HG02623 (cell line): ENCODE data around the gene SNRNP40.
A peak's percentile ranks its signal among the peaks of the same experiment; 100 is the strongest.

ENCODE experiments used
- ATAC-seq: cut with Tn5 transposase; IDR thresholded peaks from one replicate; pipeline ENCODE4 v1.9.1; 2021; ENCODE audit warnings: moderate library complexity; ENCODE audit not compliant: unreplicated experiment

Gene SNRNP40

DNA sequence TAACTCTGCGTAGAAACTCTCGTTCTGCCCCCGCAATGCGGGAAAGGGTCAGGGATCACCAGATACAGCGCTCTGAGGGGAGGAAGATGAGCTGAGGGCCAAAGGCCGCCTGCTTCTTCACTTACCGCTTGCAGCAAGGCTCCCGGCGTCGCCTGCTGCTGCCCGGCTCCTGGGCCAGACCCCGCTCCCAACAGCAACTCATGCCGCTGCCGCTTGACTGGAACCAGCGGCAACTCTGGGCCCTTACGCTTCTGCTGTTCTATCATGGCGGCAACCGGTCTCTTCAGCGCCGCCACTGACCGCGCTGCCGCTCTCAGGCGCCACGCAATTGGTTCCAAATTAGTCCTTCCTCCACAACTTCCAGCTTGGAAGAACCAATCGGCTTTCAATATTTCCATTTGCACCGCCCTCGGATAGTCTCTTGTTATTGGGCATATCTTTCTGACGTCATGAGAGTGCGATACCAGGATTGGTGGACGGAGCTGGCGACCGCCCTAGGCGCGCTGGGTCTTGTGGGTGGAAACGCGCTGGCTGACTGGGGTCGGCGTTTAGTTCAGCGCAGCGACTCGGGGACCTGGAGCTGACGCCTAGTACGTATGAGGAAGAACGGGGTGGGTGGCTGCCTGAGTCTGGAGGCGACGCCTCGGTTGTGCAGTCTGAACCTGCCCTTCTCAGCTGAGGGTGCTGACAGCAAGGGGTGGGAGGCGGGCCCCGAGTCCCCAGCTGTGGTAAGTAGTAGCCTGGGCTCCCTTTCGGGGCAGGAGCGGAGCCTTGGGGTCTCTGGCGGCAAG lies at the start of gene SNRNP40, which contains the start of gene ZCCHC17:
TSS of gene SNRNP40 (minus strand) at position 303 of the 791 bp plus-strand sequence. CDS start at position 266, 37 bp downstream.
TSS of gene ZCCHC17 (plus strand) at position 547 of the 791 bp plus-strand sequence. CDS start 13,067 bp downstream, outside the sequence.
- peak; percentile 95 for ATAC-seq

DNA sequence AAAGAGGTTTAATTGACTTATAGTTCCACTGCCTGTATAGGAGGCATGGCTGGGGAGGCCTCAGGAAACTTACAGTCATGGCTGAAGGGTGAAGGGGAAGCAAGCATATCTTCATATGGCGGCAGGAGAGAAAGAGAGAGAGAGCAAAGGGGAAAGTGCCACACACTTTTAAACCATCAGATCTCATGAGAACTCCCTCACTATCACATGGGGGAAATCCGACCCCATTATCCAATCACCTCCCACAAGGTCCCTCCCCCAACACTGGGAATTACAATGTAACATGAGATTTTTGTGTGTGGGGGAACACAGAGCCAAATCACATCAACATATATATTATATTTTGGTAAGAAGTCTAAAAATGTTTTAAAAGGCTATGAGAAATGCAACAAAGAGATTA lies 49.0 kb upstream of the SNRNP40 start:
- no peak for ATAC-seq

DNA sequence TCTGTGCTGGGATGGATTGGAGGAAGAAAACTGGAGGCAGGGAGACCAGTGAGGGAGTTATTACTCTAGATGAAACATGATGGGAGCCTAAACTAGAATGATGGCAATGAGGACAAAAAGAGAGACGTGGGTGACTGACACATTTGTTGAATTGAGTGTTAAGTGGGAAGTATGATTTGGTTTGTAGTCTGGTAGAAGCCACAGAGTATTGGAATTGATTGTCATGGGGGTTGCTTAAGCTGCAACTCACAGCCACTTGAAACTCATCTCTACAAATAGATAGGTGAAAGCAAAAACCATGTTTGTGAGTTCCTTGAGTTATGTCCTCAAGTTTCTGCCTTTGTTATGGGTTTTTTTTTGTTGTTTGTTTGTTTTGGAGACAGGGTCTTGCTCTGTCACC lies 47.9 kb upstream of the SNRNP40 start:
- no peak for ATAC-seq

DNA sequence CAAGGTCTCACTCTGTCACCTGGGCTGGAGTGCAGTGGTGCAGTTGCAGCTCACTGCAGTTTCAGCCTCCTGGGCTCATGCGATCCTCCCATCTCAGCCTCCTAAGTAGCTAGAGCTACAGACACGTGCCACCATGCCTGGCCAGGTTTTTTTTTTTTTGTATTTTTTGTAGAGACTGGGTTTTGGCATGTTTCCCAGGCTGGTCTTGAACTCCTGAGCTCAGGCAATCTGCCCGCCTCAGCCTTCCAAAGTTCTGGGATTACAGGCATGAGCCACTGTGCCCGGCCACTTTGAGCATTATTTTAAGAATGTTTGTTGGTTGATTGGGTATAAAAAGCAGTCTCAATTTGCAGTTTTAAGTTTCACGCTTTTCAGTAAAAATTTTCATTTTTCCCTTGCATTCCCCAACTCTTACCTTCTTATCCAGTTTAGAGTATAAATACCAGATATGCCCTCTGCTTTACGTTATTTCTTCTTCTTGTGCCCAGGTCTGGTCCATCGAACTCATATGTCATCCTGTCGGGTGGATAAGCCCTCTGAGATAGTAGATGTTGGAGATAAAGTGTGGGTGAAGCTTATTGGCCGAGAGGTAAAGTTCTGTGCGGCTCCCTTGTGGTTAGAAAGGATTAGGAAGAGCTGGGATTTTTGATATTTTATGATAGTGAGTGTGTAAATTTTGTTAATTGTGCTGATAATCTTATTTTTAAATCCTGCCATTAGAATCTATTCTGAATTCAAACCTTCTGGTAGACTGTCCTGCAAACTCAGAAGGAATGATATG lies 40.3 kb upstream of the SNRNP40 start:
- ATAC-seq, result no peak

DNA sequence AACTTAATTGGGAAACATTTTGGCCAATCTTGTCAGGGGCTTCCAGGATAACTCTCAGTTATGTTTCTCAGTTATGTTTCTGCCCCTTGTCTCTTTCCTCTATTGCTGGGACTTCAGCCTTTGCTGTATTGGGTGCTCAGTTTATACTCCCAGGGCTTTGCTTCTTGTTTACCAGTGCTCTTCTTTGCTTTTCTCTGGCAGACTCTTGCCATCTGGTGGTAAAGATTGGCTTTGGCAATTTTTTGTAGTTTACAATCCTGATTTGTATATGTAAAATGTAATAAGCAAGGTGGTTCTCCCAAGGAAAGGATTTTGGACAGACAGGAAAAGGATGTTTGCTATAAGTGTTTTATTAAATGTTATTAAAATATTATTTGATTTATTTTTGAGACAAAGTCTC lies 38.4 kb upstream of the SNRNP40 start:
- no peak for ATAC-seq

DNA sequence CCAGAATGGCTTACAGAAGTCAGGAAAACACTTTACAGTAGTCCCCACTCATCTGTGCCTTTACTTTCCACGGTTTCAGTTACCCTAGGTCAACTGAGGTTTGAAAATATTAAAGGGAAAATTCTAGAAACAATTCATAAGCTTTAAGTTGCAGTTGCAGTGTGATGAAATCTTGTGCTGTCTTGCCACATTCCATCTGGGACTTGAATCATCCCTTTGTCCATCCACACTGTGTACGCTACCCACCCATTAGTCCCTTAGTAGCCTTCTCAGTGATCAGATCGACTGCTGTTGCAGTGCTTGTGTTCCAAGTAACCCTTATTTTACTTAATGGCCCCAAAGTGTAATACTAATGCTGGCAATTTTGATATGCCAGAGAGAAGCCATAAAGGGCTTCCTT lies 30.8 kb upstream of the SNRNP40 start:
- no peak for ATAC-seq

DNA sequence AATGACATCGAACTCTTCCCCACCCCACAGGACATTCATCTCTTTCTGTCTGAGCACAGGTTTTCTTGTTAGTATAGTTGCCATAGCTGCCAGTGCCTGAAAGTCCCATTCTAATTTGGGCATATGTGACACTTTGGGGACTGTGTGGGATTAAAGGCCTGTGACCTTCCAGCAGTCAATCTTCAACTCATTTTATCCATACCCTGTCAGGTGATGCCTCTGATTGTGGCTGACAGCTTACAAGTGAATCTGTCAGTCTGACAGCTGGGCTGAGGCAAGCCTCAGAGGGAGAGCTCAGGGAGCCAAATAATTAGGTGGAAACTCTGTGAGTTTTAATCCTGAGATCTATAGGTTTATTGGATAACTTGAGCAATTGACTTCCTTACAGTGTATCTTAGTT lies 29.9 kb upstream of the SNRNP40 start:
- ATAC-seq, result no peak

DNA sequence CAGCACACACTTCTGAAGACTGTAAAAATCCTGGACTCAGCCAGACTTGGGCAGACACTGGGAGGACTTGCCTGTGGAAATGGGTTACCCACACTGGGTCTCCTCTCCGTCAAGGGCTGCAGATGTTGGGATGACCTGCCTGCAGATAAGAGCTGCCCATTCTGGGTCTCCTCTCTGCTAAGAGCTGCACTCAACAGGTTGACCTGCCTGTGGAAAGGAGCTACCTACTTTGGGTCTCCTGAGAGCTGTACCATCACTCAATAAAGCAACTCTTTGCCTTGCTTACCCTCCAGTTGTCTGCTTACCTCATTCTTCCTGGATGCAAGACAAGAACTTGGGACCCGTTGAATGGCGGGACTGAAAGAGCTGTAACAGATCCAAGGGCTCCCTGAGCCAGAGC lies 28.4 kb upstream of the SNRNP40 start:
- no peak for ATAC-seq

DNA sequence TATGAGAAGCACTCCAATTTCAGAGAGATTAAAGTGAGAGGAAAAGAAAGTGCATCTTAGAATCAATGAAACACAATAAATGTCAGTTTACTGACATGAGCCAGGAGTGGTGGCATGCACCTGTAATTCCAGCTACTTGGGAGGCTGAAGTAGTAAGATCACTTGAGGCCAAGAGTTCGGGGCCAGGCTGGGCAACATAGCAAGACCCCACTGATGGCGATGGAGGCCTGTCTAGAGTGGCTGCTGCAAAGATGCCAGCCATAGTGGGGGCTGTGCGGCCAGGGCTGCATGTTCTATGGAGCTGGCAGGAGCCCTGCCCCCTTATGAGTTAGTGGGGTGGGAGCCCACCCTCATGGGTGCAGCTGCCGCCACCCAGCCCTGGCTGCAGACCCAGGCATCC lies 27.5 kb upstream of the SNRNP40 start:
- ATAC-seq, result no peak

DNA sequence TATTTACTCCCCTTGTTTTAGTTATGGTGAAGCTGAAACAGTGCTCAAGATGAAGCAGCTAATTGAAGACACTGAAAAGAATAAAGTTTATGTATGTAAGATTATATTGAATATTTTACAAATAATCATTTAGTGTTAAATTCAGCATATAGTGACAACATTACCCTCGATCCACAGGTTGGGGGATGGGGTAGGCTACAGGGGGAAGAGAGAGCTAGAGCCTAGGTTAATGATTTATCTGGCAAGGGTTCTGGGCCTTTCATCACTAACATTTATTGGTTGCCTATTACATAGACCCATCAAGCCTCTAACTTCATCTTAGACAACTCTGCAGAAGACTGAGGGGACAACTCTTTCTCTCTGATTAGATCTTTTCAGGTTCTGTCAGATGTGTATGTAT lies 21.6 kb upstream of the SNRNP40 start:
- ATAC-seq, result no peak

DNA sequence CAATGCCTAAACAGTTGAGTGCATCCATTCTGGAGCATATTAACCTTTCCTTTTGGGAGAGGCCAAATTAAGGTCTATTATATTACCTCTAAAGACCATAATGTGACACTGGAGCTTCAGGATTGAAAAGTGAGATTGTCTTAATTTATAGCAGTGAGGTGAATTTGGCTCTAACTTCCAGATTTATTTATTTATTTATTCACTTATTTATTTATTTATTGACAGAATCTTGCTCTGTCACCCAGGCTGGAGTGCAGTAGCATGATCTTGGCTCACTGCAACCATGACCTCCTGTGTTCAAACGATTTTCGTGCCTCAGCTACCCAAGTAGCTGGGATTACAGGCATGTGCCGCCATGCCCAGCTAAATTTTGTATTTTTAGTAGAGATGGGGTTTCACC lies 19.3 kb upstream of the SNRNP40 start:
- no peak for ATAC-seq

DNA sequence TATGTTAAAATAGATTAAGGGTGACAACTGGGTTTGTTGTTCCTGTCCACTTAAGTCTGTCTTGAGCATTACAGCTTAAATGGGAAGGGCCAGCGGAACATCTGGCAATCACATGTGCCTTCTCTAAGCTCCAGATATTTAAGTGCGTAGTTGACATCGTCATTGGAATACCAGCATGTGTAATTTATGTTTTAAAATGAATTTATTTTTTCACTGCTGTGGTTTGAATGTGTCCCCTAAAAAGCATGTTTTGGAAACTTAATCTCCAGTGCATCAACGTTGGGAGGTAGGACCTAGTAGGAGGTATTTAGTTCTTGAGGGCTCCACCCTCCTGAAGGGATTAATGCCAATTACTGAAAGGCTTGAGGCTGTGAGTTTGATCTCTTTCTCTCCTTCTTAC lies 13.6 kb upstream of the SNRNP40 start:
- ATAC-seq, result no peak

DNA sequence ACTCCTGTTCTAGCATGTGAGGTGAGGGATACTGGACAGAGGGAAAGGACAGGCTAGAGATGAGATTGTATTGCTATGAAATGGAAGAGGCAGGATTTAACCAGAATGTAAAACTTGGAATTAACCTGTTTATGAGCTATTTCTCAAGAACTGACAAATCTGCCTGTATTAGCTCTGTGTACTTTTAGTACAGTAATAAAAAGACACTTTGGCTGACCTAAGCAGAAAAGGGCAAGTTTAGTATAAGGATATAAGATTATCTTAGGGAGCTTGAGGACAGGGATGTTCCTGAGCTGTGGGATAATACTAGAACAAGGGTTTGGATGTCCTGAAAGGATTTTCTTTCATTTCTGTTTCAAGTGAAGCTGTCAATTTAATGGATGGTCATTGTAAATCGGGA lies 11.4 kb upstream of the SNRNP40 start:
- no peak for ATAC-seq

DNA sequence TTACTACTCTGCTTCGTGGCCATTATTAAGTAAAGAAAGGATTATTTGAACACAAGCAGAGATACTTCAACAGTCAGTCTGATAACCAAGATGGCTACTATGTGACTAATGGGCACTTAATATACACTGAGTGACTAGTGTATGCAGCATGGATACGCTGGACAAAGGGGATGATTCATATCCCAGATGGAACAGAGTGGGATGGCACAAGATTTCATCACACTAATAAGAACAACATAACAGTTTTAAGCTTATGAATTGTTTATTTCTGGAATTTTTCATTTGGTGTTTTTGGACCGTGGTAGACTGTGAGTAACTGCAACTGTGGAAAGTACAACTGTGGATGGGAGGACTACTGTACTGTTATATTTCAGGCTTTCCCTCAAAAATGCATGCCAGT lies 9.7 kb upstream of the SNRNP40 start:
- ATAC-seq, result no peak

DNA sequence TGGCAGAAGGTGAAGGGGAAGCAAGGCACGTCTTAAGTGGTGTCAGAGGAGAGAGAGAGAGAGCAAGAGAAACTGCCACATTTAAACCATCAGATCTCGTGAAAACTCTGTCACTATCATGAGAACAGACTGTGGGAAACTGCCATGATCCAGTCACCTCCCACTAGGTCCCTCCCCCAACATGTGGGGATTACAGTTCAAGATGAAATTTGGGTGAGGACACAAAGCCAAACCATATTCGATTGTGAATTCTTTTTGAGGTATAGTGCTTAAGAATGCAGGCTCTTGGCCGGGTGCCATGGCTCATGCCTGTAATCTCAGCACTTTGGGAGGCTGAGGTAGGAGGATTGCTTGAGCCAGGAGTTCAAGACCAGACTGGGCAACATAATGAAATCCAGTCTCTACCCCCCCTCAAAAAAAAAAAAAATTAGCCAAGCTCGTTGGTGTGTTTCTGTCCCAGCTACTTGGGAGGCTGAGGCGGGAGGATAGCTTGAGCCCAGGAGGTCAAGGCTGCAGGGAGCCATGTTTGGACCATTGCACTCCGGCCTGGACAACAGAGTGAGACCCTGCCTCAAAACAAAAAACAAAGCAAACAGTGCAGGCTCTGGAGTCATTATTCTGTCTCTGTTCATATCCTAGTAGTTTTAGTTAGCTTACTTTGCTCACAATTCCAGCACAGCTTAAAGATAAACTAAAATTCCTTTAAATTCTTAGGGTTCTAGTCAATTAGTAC lies 6.3 kb upstream of the SNRNP40 start:
- no peak for ATAC-seq

DNA sequence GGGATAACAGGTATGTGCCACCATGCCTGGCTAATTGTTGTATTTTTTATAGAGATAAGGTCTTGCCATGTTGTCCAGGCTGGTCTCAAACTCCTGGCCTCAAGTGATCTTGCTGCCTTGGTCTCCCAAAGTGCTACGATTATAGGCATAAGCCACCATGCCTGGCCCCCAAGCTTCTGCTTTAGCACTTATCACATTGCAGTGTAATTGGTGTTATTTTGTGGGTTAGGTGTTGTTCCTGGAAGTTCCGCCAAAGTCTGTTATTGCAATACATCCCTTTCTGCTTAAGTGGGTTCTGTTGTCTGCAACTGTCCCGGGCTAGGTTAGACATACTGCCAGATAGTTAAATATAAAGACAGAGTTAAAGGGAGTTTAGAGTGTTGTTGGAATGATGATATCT lies 3.6 kb upstream of the SNRNP40 start:
- no peak for ATAC-seq

DNA sequence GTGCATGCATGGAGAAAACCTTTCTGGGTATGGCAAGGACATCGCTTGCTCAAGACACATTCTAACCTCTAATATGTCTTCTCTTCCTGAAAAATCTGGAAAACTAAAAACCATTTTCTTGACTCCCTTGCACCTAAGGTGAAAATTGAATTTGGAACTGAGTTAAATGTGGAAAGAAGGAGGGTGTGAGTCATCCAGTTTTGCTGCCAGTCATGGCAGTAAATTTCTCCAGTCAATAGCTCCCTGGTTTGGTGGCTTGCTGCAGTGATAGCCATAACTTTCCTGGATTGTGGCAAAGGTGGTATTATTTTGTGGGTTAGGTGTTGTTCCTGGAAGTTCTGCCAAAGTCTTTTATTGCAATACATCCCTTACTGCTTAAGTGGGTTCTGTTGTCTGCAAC lies 2.8 kb upstream of the SNRNP40 start:
- ATAC-seq, result no peak

DNA sequence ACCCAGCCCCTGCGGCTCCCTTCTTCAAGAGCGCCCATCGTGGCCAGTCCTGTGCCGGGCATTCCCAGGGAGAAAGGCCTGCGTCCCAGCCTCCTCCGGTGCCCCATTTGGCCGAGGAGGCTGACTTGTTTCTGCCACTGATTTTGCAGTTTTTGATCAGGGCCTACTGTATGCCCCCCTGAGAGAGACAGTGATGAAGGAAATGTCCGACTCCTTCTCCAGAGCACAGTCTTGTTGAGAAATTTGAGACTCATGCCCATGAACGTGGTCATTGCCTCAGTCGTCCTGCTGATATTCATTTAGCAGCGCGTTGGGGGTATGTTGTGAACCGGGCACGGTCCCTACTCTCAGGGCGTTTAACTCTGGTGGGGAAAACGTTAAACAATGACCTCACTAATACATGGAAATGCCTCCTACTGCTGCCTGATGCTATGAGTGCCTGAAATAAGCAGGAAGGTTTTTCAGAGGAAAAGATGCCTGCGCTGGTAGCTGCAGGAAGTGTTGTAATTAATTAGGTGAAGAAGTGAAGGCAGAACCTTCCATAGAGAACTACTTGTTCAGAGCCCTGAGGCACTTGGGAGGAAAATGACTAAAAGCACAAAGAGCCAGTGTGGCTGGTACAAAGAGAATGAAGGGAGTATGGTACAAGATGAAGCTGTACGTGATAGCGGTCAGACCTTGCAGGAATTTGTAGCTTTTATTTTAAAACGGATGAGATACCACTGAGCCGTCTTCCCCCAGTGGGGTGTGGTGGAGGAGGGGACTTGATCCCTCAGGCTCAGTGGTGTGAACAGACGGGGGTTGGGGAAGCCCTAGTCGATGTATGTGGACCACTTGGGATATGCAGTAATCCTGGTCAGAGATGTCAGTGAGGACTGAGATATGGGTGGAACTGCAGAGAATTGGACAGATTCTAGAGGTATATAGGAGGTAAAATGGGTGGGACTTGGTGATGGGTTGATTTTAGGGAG lies 974 bp upstream of the SNRNP40 start:
- no peak for ATAC-seq

DNA sequence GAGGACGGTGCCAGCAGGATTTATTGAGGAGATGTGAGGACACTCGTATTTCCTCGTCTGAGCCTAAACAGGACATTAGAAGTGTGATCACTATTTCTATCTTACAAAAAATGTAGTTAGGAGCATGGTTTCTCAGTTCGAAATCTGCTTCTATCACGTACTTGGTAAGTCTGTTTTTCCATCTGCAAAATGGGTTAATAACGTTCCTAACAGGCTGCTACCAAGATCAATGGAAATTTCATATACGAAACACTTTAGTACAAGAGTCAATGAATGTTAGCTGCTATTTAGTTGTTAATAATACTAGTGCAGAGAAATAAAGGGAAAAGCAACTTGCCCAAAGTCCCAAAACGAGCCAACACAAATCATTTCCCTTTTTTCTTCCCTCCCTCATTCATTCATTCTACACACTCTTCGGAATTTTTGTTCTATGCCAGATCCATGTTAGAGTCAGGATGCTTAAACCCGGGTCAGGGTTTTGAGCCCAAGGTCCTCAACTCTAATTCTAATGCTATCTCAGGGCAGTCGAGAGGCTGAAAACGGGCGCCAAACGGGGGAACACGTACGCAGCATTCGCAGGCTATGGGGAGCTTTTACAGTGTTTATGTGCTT lies 608 bp downstream of the SNRNP40 start:
- no peak for ATAC-seq

DNA sequence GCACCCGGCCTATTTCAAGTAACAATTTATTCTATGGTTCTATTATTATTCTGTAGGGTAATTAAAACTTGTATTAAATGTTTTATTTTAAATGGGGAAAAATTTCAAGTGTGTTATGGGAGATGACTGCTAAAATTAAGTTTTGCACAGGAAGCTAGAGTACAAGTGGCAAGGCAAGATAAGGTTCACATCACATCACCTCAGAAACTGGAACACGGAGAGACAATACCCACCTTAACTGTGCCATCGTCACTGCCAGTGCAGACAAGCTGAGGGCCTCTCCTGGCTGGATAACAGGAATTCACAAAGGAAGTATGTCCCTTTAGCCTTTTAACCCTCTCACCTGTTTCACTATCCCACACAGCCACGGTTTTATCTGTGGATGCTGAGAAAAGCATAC lies 7.6 kb downstream of the SNRNP40 start:
- no peak for ATAC-seq
